Measurements from ENCODE around the gene GOLGA8O.
"Not testable (repeated sequence)": the region's sequence is repeated elsewhere in the genome, so short reads cannot be mapped to it uniquely, and the experiment has no call there.

DNA sequence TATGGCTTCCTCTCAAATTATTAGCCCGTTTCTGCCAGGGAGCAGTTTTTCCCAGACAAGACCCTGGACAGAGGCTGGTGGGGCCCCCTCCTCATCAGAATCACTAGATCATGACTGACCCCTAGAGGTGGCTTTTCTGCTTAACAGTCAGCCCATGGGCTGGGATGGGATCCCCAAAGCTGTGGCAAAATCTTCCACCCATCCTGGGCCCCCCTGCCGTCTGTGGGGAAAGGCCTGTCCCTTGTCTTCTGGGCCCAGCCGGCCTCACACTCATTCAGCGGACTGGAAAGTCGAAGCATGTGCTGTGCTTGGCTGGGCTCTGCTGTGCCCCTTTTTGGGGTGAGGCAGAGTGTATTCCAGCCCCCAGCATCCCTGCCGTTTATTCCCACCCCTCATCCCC, 27.9 kb upstream of the GOLGA8O start:
- TF ChIP-seq CTCF (IDR thresholded peaks at IDR 0.05; ENCODE audit: poor library complexity); EZH2 (IDR thresholded peaks at IDR 0.05; ENCODE audit: borderline replicate concordance): not testable (repeated sequence)
